OCI-LY7 (cell line): ENCODE measurements around the gene GRB10. TPM values are rescaled to one million over a fixed set of nuclear protein-coding genes. Genes with fewer than 3 reads are reported as not detected.

Experiments
- BruUV-seq: library from RNA; stranded (reverse); fragments of 400-500 nt; replicated peaks from 2 replicates; lab custom pipeline; 2021; lab: Mats Ljungman, UMichigan
- CTCF ChIA-PET: fragments of 300-600 bp; sonication (Branson Sonifier 250); formaldehyde crosslinking; loops from one replicate; lab custom pipeline; 2022; ENCODE audit warnings: antibody characterized with exemption; ENCODE audit not compliant: unreplicated experiment; lab: Charles Lee
- POLR2A ChIA-PET: fragments of 300-600 bp; sonication (Branson Sonifier 250); formaldehyde crosslinking; loops from one replicate; lab custom pipeline; 2022; ENCODE audit warnings: antibody characterized with exemption; lab: Charles Lee
- DNase-seq: peaks from one replicate; pipeline ENCODE4 v3.0.0-alpha.2; 2015; ENCODE audit warnings: low spot score
- H2AFZ ChIP-seq: fragments of 200-600 bp; sonication (generic), shearing (Covaris generic); 2 replicates; pipeline ENCODE4 v1.6.1; 2014; ENCODE audit warnings: mild to moderate bottlenecking, antibody characterized with exemption, low read length, moderate library complexity
- H3K27ac ChIP-seq: fragments of 200-600 bp; sonication (generic); 2 replicates; pipeline ENCODE4 v1.5.1; 2014; ENCODE audit warnings: mixed run types, low read depth, mild to moderate bottlenecking, moderate library complexity, low read length, inconsistent platforms; ENCODE audit not compliant: poor library complexity, severe bottlenecking
- H3K36me3 ChIP-seq: fragments of 200-600 bp; sonication (generic); 2 replicates; pipeline ENCODE4 v1.6.1; 2014; ENCODE audit warnings: mild to moderate bottlenecking, antibody characterized with exemption, low read length, moderate library complexity, mixed read lengths; ENCODE audit not compliant: insufficient read depth
- H3K4me1 ChIP-seq: fragments of 200-600 bp; sonication (generic); 2 replicates; pipeline ENCODE4 v1.5.1; 2014; ENCODE audit warnings: mild to moderate bottlenecking, low read length; ENCODE audit not compliant: insufficient read depth, poor library complexity, severe bottlenecking
- H3K4me2 ChIP-seq: fragments of 200-600 bp; sonication (generic); 2 replicates; pipeline ENCODE4 v1.6.1; 2014; ENCODE audit warnings: mild to moderate bottlenecking, low read length
- H3K4me3 ChIP-seq: fragments of 200-600 bp; sonication (generic); 2 replicates; pipeline ENCODE4 v1.5.1; 2014; ENCODE audit warnings: mild to moderate bottlenecking, low read depth, low read length; ENCODE audit not compliant: poor library complexity, severe bottlenecking
- H3K79me2 ChIP-seq: fragments of 200-600 bp; sonication (generic); 2 replicates; pipeline ENCODE4 v1.6.1; 2016; ENCODE audit warnings: low read depth, mild to moderate bottlenecking, low read length, moderate library complexity, mixed read lengths; ENCODE audit not compliant: insufficient read depth
- H3K9me2 ChIP-seq: fragments of 200-600 bp; sonication (generic); 2 replicates; pipeline ENCODE4 v1.6.1; 2016; ENCODE audit warnings: mild to moderate bottlenecking, low read length, mixed read lengths; ENCODE audit not compliant: insufficient read depth
- H3K9me3 ChIP-seq: fragments of 200-600 bp; sonication (generic); 2 replicates; pipeline ENCODE4 v1.6.1; 2014; ENCODE audit warnings: mild to moderate bottlenecking, mixed run types, low read length, mixed read lengths
- H4K20me1 ChIP-seq: fragments of 200-600 bp; sonication (generic); 2 replicates; pipeline ENCODE4 v1.6.1; 2014; ENCODE audit warnings: mild to moderate bottlenecking, antibody characterized with exemption, low read length, moderate library complexity, mixed read lengths; ENCODE audit not compliant: insufficient read depth
- EZH2phosphoT487 ChIP-seq: fragments of 200-600 bp; sonication (generic); IDR thresholded peaks from 2 replicates; pipeline ENCODE4 v1.6.1; 2018; ENCODE audit warnings: low read depth, borderline replicate concordance, mild to moderate bottlenecking, mixed run types, antibody characterized with exemption, low read length, moderate library complexity, mixed read lengths
- intact Hi-C: fragments of 100-400 bp; cut with micrococcal nuclease; formaldehyde crosslinking; loops from one replicate; pipeline ENCODE4 v1.10.0; 2022; ENCODE audit not compliant: unreplicated experiment
- total RNA-seq, 2 experiments: library from RNA; depleted of rRNA in 1 of 2; stranded (reverse); fragments of >200 nt in 1 of 2; shearing (Covaris generic) in 1 of 2; gene quantifications; 2 replicates each; pipeline ENCODE4 v1.2.3, GENCODE V29; 2014 to 2022
- TF ChIP-seq, protein P1 (sequence below): fragments of 200-600 bp; sonication (generic); conservative IDR thresholded peaks from 2 replicates; pipeline ENCODE4 v1.5.1; 2014; ENCODE audit warnings: mild to moderate bottlenecking, antibody characterized with exemption, low read length, moderate library complexity, mixed read lengths

GRB10 gene
- total RNA-seq, 2 experiments from 2014 or later = not detected

DNA sequence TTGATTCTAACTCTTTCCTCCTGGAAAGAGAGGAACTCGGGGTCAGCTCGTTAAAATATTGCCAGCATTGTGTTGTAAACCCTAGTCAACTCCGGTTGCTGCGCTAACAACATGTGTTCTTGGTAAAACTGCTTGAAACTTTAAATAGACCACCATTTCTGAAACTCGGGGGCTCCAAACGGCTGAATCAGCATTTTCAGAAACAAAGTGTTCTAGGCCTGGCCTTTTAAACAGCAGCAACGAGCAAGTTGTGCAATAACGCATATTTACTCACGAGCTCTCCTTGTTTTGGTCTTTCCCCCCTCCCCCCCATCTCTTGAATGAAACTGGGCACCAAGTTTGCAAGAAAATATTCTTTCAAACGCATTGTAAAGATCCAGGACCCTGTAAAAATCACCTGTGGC, 9.2 kb upstream of the GRB10 start:
- H3K4me2 ChIP-seq = no peak overlapping the region
- no peaks in the 10 kb centered on the region for H3K9me2 ChIP-seq
- no peak for TF ChIP-seq EZH2phosphoT487
- TF ChIP-seq, protein P1, sequence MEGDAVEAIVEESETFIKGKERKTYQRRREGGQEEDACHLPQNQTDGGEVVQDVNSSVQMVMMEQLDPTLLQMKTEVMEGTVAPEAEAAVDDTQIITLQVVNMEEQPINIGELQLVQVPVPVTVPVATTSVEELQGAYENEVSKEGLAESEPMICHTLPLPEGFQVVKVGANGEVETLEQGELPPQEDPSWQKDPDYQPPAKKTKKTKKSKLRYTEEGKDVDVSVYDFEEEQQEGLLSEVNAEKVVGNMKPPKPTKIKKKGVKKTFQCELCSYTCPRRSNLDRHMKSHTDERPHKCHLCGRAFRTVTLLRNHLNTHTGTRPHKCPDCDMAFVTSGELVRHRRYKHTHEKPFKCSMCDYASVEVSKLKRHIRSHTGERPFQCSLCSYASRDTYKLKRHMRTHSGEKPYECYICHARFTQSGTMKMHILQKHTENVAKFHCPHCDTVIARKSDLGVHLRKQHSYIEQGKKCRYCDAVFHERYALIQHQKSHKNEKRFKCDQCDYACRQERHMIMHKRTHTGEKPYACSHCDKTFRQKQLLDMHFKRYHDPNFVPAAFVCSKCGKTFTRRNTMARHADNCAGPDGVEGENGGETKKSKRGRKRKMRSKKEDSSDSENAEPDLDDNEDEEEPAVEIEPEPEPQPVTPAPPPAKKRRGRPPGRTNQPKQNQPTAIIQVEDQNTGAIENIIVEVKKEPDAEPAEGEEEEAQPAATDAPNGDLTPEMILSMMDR = no peak
- H3K36me3 ChIP-seq = no peaks in the 10 kb centered on the region
- DNase-seq = no peak
- no peaks in the 10 kb centered on the region for H3K9me3 ChIP-seq
- H3K4me1 ChIP-seq = no peaks in the 10 kb centered on the region
- no peak overlapping the region for H3K27ac ChIP-seq
- POLR2A ChIA-PET = interaction anchor here (0.7 to 0.8 kb wide), 2 partner anchors 12 to 22 kb away, joined by 3 to 4 read pairs; no protein-coding TSS in a partner anchor
- CTCF ChIA-PET = no interaction called here
- no peak overlapping the region for H3K4me3 ChIP-seq
- BruUV-seq = no TSS peak
- no peak overlapping the region for H2AFZ ChIP-seq
- H4K20me1 ChIP-seq = no peaks in the 10 kb centered on the region
- intact Hi-C loops = no loop called here
- no peaks in the 10 kb centered on the region for H3K79me2 ChIP-seq

DNA sequence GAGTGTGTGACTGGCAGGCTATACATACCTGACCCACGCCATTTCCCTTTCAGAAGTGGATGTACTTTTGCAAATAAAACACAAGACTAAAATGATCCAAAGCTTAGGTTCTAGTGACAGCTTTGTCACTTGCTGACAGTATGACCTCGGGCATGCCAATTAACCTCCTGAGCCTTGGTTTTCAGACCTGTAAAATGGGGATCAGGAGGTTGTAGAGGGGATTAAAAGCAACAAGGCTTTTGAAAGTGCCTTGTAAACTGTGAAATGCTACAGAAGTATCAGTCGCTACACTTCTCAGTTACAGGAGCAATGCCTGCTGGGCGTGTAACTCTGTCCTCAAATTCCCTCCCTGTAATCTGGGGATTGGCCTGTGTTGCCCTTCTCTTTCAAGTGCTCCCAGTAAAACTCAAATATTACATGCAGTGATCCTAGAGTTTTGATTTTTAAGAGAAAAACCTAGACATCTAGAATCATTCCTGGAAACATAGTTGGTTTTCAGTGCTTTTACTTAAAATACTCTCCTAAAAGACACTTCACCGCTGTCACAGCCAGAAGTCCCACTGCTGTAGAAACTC, 8.8 kb upstream of the GRB10 start:
- intact Hi-C loops = no loop called here
- Histone ChIP-seq H2AFZ (no peak overlapping the region), H3K9me2 (no peaks in the 10 kb centered on the region), H4K20me1 (no peaks in the 10 kb centered on the region), H3K79me2 (no peaks in the 10 kb centered on the region), H3K4me1 (no peaks in the 10 kb centered on the region), H3K27ac (no peak overlapping the region), H3K4me3 (no peak overlapping the region), H3K4me2 (no peak overlapping the region), H3K36me3 (no peaks in the 10 kb centered on the region), H3K9me3 (no peaks in the 10 kb centered on the region)
- BruUV-seq = no TSS peak
- no peak for DNase-seq
- TF ChIP-seq, protein P1 = no peak
- no peak for TF ChIP-seq EZH2phosphoT487
- CTCF ChIA-PET = no interaction called here
- POLR2A ChIA-PET = interaction anchor here (0.7 to 0.8 kb wide), 2 partner anchors 12 to 22 kb away, joined by 3 to 4 read pairs; no protein-coding TSS in a partner anchor

DNA sequence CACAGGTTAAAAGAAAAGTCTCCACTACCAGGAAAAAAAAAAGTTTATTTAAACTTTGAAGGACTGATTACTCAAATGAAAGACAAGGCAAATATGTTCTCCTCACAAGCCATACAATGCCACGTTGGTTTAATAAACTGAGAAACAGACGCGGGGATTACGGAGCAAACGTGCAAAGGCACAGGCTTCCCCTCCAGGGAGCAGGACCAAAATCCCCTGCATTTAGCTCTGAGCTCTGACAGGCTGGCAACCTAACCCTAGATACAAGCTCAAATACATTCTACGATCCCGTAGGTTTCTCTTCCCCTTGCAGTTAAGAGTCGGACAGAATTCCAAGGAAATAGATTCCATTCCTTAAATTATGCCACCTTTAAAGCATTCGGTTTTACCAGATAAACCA, 7.7 kb upstream of the GRB10 start:
- Histone ChIP-seq H3K4me2 (no peak overlapping the region), H3K4me1 (no peaks in the 10 kb centered on the region), H4K20me1 (no peaks in the 10 kb centered on the region), H3K9me3 (no peaks in the 10 kb centered on the region), H3K27ac (no peak overlapping the region), H3K79me2 (no peaks in the 10 kb centered on the region), H2AFZ (no peak overlapping the region), H3K36me3 (no peaks in the 10 kb centered on the region), H3K9me2 (no peaks in the 10 kb centered on the region), H3K4me3 (no peak overlapping the region)
- BruUV-seq = no TSS peak
- ChIA-PET POLR2A (interaction anchor here (0.6 to 0.7 kb wide), 2 partner anchors 11 to 698 kb away, joined by 3 read pairs; no protein-coding TSS in a partner anchor), CTCF (no interaction called here)
- TF ChIP-seq, protein P1 = no peak
- TF ChIP-seq EZH2phosphoT487 = no peak
- no peak for DNase-seq
- intact Hi-C loops = no loop called here
